ENCODE measurements around the gene FMN2.

- no peak for TF ChIP-seq CTCF (IDR thresholded peaks at IDR 0.05; ENCODE audit: low read depth, low read length)
- no peak for TF ChIP-seq EZH2phosphoT487 (IDR thresholded peaks at IDR 0.05; ENCODE audit: low read depth)
These were observed 331.7 kb downstream of the FMN2 start for GRCh38 chr1:240423246-240423924.
